ENCODE results near the gene ZFYVE28.

DNA sequence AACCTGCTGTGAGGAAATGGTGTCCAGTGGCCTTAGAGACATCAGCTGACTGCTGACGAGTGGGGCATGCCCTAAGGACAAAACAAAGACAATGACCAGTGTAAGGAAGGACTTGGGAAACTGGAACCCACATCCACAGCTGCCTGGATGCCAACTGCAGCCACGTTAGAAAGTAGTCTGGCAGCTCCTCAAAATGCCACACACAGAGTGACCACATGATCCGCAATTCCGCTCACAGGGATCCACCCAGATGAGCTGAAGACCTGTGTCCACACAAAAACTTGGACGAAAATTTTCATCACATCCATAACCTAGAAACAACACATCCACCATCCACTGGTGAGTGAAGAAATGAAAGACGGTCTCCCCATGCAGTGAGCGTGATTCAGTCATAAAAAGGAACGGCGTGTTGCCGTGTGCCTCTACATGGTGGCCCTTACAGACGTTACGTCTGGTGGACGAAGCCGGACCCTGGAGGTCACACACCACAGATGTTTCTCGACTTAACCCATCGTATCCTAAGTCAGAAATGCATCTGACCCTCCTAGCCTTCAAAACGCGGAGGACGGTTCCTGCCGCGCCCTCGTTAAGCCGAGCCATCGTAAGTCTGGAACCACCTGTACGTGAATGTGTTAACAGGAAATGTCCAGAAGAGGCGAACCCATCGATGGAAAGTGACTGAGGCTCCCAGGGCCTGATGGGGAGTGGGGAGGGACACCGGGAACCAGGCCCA is 115.9 kb downstream of the ZFYVE28 start:
- TF ChIP-seq, protein P1, sequence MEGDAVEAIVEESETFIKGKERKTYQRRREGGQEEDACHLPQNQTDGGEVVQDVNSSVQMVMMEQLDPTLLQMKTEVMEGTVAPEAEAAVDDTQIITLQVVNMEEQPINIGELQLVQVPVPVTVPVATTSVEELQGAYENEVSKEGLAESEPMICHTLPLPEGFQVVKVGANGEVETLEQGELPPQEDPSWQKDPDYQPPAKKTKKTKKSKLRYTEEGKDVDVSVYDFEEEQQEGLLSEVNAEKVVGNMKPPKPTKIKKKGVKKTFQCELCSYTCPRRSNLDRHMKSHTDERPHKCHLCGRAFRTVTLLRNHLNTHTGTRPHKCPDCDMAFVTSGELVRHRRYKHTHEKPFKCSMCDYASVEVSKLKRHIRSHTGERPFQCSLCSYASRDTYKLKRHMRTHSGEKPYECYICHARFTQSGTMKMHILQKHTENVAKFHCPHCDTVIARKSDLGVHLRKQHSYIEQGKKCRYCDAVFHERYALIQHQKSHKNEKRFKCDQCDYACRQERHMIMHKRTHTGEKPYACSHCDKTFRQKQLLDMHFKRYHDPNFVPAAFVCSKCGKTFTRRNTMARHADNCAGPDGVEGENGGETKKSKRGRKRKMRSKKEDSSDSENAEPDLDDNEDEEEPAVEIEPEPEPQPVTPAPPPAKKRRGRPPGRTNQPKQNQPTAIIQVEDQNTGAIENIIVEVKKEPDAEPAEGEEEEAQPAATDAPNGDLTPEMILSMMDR (IDR thresholded peaks at IDR 0.05), result no peak
- no peak for TF ChIP-seq POLR2A (IDR thresholded peaks at IDR 0.05)
